ENCODE results near the gene CYP2W1.
"Not testable (repeated sequence)": the region's sequence is repeated elsewhere in the genome, so short reads cannot be mapped to it uniquely, and the experiment has no call there.

The CYP2W1 gene

GRCh38 chr7:995571-995970 is 12.6 kb downstream of the CYP2W1 start:
- Mint-ChIP-seq H3K27ac (ENCODE audit: low read depth) (no peak overlapping the region), H3K27me3 (no peaks in the 10 kb centered on the region), H3K4me3 (no peak overlapping the region), H3K36me3 (ENCODE audit: insufficient read depth) (peaks cover 3% of the 10 kb centered on the region), H3K4me1 (peaks cover 7% of the 10 kb centered on the region), H3K9me3 (no peaks in the 10 kb centered on the region)
- DNase-seq (ENCODE audit: low spot score in 2 of 2) (no peak), ATAC-seq (replicated peaks; ENCODE audit: extremely low read depth, poor library complexity, severe bottlenecking) (no peak)

GRCh38 chr7:996079-996872 is 13.3 kb downstream of the CYP2W1 start:
- Mint-ChIP-seq H3K4me1 (peaks cover 7% of the 10 kb centered on the region), H3K4me3 (no peak overlapping the region), H3K9me3 (no peaks in the 10 kb centered on the region), H3K36me3 (ENCODE audit: insufficient read depth) (peaks cover 6% of the 10 kb centered on the region), H3K27ac (ENCODE audit: low read depth) (no peak overlapping the region), H3K27me3 (no peaks in the 10 kb centered on the region)
- DNase-seq (ENCODE audit: low spot score in 2 of 2) = no peak
- ATAC-seq (replicated peaks; ENCODE audit: extremely low read depth, poor library complexity, severe bottlenecking) = no peak

DNA sequence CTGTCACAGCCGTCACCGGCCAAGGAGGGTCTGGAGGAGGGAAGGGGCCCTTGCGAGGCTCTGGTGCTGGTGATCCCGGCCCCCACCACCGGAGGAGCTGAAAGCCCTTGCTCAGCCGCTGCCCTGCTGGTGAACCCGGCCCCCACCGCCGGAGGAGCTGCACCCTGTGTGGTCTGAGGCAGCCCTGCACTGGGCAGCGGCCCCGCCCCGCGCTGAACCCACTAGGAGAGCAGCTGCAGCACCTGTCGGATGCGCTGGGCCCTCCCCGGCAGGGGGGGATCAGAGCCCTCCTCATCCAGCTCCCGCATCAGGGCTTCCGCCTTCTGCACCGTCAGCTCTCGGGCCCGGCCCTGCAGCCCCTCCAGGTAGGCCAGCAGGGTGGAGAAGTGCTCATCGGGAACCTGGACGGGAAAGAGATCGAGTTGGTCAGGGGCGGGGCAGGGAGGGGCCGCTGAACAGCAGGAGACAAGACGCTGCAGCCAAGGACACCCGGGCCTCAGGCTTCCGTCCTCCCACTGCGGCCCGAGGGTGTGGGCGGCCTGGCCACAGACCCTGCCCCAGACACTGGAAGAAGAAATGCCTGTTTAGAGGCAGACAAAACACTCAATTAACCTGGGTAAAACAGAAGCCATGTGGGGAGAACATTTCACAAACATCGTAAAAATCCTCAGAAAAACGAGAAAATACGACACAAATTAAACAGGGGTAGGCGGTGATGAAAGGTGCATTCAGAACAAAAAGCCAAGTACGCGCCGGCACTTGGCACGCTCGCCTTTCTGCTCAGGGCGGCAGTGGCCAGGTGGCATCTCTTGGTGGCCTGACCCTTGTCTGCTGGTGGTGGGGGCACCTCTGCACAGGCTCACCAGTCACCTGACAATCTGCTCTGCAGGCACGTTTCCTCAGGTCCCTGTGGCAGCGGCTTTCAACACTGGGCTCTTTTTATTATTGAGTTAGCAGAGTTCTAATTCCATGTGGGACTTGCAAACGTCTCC is 14.7 kb downstream of the CYP2W1 start:
- no peak for ATAC-seq (replicated peaks; ENCODE audit: extremely low read depth, poor library complexity, severe bottlenecking)
- Mint-ChIP-seq H3K27me3 (no peaks in the 10 kb centered on the region), H3K36me3 (ENCODE audit: insufficient read depth) (peaks cover 6% of the 10 kb centered on the region), H3K27ac (ENCODE audit: low read depth) (no peak overlapping the region), H3K9me3 (no peaks in the 10 kb centered on the region), H3K4me3 (no peak overlapping the region), H3K4me1 (peaks cover 7% of the 10 kb centered on the region)
- DNase-seq (ENCODE audit: low spot score in 2 of 2) = no peak

- Mint-ChIP-seq H3K36me3 (ENCODE audit: insufficient read depth) (peaks cover 10% of the 10 kb centered on the region), H3K27me3 (no peaks in the 10 kb centered on the region), H3K27ac (ENCODE audit: low read depth) (no peak overlapping the region), H3K9me3 (no peaks in the 10 kb centered on the region), H3K4me3 (no peak overlapping the region), H3K4me1 (no peaks in the 10 kb centered on the region)
- ATAC-seq (replicated peaks; ENCODE audit: extremely low read depth, poor library complexity, severe bottlenecking) = no peak
- DNase-seq (ENCODE audit: low spot score in 2 of 2) = no peak
Measured at GRCh38 chr7:999149-999879, 16.3 kb downstream of the CYP2W1 start.

GRCh38 chr7:999941-1000935 is 17.3 kb downstream of the CYP2W1 start:
- Mint-ChIP-seq H3K27me3 (no peaks in the 10 kb centered on the region), H3K9me3 (no peaks in the 10 kb centered on the region), H3K4me3 (no peak overlapping the region), H3K36me3 (ENCODE audit: insufficient read depth) (peaks cover 10% of the 10 kb centered on the region), H3K27ac (ENCODE audit: low read depth) (no peak overlapping the region), H3K4me1 (no peaks in the 10 kb centered on the region)
- DNase-seq (ENCODE audit: low spot score in 2 of 2) (no peak), ATAC-seq (replicated peaks; ENCODE audit: extremely low read depth, poor library complexity, severe bottlenecking) (no peak)

DNA sequence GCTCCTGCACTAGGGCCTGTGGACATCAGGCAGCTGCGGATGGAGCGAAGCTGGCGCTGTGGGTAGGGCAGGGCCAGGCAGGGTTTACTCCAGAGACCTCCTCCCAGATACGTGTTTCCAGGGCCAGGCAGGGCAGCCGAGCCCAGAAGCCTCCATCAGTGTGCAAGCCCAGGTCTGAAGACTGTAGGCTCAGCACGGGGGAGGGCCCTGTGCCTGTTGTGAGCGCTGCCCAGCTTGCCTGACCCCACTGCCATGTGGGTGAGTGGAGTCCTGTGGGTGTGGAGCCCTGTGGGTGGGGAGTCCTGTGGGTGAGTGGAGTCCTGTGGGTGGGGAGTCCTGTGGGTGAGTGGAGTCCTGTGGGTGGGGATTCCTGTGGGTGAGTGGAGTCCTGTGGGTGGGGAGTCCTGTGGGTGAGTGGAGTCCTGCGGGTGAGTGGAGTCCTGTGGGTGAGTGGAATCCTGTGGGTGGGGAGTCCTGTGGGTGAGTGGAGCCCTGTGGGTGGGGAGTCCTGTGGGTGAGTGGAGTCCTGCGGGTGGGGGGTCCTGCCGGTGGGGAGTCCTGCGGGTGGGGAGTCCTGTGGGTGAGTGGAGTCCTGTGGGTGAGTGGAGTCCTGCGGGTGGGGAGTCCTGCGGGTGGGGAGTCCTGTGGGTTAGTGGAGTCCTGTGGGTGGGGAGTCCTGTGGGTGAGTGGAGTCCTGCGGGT is 18.2 kb downstream of the CYP2W1 start:
- ATAC-seq (replicated peaks; ENCODE audit: extremely low read depth, poor library complexity, severe bottlenecking) = not testable (repeated sequence)

DNA sequence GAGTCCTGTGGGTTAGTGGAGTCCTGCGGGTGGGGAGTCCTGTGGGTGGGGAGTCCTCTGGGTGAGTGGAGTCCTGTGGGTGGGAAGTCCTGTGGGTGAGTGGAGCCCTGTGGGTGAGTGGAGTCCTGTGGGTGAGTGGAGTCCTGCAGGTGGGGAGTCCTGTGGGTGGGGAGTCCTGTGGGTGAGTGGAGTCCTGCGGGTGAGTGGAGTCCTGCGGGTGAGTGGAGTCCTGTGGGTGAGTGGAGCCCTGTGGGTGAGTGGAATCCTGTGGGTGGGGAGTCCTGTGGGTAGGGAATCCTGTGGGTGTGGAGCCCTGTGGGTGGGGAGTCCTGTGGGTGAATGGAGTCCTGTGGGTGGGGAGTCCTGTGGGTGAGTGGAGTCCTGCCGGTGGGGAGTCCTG is 19.0 kb downstream of the CYP2W1 start:
- not testable (repeated sequence) for H3K27ac Mint-ChIP-seq (ENCODE audit: low read depth); DNase-seq (ENCODE audit: low spot score in 2 of 2); ATAC-seq (replicated peaks; ENCODE audit: extremely low read depth, poor library complexity, severe bottlenecking)

More for the DNA sequence above, 18.2 kb downstream of the CYP2W1 start:
- H3K36me3 Mint-ChIP-seq (ENCODE audit: insufficient read depth) = peaks cover 10% of the 10 kb centered on the region
- not testable (repeated sequence) for H3K27me3 Mint-ChIP-seq; H3K9me3 Mint-ChIP-seq; DNase-seq (ENCODE audit: low spot score in 2 of 2); H3K4me3 Mint-ChIP-seq; H3K4me1 Mint-ChIP-seq
- peak overlapping the region; percentile 67 for H3K27ac Mint-ChIP-seq (ENCODE audit: low read depth)

GRCh38 chr7:1002445-1002844 is 19.5 kb downstream of the CYP2W1 start:
- not testable (repeated sequence) for H3K27me3 Mint-ChIP-seq; DNase-seq (ENCODE audit: low spot score in 2 of 2); H3K4me1 Mint-ChIP-seq; H3K4me3 Mint-ChIP-seq; H3K27ac Mint-ChIP-seq (ENCODE audit: low read depth); H3K9me3 Mint-ChIP-seq; ATAC-seq (replicated peaks; ENCODE audit: extremely low read depth, poor library complexity, severe bottlenecking)
- H3K36me3 Mint-ChIP-seq (ENCODE audit: insufficient read depth) = peaks cover 10% of the 10 kb centered on the region

More for the DNA sequence above, 19.0 kb downstream of the CYP2W1 start:
- H3K9me3 Mint-ChIP-seq, H3K27me3 Mint-ChIP-seq, H3K4me3 Mint-ChIP-seq, H3K4me1 Mint-ChIP-seq: not testable (repeated sequence)
- H3K36me3 Mint-ChIP-seq (ENCODE audit: insufficient read depth) = peaks cover 10% of the 10 kb centered on the region

DNA sequence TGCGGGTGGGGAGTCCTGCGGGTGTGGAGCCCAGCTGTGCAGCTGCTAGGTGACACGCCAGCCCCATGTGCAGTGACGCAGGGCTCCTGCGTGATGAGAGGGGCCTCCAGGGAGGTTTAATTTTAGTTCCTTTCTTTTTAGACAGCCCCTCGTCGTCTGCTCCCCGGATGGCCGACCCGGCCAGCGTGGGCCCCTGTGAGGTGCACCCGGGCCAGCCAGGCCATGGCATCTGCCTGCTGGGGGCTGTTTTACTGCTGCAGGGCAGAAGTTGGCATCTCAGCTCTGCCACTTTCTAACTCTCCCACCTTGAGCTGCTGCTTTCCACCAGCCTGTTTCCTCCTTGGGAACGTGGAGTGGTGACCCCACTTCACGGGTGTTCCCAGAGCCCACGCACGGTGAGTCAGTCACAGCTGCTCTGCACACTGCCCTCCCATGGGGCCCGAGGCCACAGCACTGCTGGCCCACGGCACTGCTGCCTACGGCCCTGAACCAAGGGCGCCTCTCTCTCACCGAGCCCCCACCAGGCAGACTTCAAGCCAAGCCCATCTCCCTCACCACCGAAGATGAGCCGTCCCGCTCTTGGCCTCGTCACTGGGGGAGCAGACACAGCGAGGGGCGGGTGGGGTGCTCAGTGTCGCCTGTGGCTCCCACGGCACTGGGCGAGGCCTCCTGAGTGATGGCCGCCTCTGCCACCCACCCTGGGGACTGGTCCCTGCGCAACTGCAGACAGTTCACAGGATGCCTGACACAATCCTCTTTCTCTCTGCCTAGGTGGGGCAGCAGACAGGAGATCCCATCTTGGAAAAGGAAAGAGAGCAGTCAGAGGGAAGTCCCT is 21.3 kb downstream of the CYP2W1 start:
- no peaks in the 10 kb centered on the region for H3K9me3 Mint-ChIP-seq
- H3K4me1 Mint-ChIP-seq = no peaks in the 10 kb centered on the region
- DNase-seq (ENCODE audit: low spot score in 2 of 2) (no peak), ATAC-seq (replicated peaks; ENCODE audit: extremely low read depth, poor library complexity, severe bottlenecking) (no peak)
- no peaks in the 10 kb centered on the region for H3K27me3 Mint-ChIP-seq
- no peak overlapping the region for H3K4me3 Mint-ChIP-seq
- H3K36me3 Mint-ChIP-seq (ENCODE audit: insufficient read depth) = peaks cover 10% of the 10 kb centered on the region
- no peak overlapping the region for H3K27ac Mint-ChIP-seq (ENCODE audit: low read depth)

DNA sequence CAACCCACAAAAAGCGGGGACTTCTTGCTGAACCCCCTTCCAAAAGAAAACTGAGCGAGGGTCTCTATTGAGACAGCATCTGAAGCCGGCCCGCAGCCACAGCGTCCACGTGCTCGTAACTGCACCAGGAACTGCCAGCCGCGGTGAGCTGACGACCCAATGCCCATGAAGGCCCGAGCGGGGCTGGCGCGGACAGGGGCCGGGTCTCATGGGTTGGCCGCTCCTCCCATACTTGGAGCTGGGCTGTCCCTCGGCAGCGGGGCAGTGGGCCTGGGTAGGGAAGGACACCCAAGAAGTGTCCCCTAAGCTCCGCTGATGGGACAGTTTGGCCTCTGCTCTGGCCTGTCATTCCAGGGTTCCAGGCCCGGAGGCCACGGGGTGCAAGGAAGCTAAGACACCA is 22.3 kb downstream of the CYP2W1 start:
- no peaks in the 10 kb centered on the region for H3K27me3 Mint-ChIP-seq
- no peaks in the 10 kb centered on the region for H3K4me1 Mint-ChIP-seq
- DNase-seq (ENCODE audit: low spot score in 2 of 2) (no peak), ATAC-seq (replicated peaks; ENCODE audit: extremely low read depth, poor library complexity, severe bottlenecking) (no peak)
- H3K9me3 Mint-ChIP-seq = no peaks in the 10 kb centered on the region
- H3K4me3 Mint-ChIP-seq = no peak overlapping the region
- peaks cover 13% of the 10 kb centered on the region for H3K36me3 Mint-ChIP-seq (ENCODE audit: insufficient read depth)
- H3K27ac Mint-ChIP-seq (ENCODE audit: low read depth) = no peak overlapping the region

All from central memory CD8-positive, alpha-beta T cell (primary cell).